Measurements from ENCODE around the gene TMEM53. TPM values are rescaled to one million over a fixed set of nuclear protein-coding genes. Genes with fewer than 3 reads are reported as not detected.

TMEM53 gene
- total RNA-seq, 1 experiment from 2014 or later: 3.3 TPM

- Histone ChIP-seq H3K4me1 (ENCODE audit: insufficient read depth, low read length, poor library complexity, severe bottlenecking) (peaks cover 6% of the 10 kb centered on the region), H3K36me3 (ENCODE audit: insufficient read depth, low read length, poor library complexity, severe bottlenecking) (no peaks in the 10 kb centered on the region), H3K27me3 (replicated peaks; ENCODE audit: insufficient read depth, low read depth, low read length, poor library complexity) (no peaks in the 10 kb centered on the region), H3K27ac (ENCODE audit: low read depth, low read length, poor library complexity, severe bottlenecking) (no peak overlapping the region), H3K9me3 (ENCODE audit: low read depth, low read length, poor library complexity, severe bottlenecking) (no peaks in the 10 kb centered on the region), H3K4me3 (ENCODE audit: low read depth, low read length, poor library complexity, severe bottlenecking) (no peak overlapping the region)
- no TSS peak for BruUV-seq (replicated peaks)
- intact Hi-C loops (cut with micrococcal nuclease; ENCODE audit: unreplicated experiment): loop anchor here (2.0 kb wide), 1 partner anchor 43 kb away; no protein-coding TSS in a partner anchor
- TF ChIP-seq EZH2 (IDR thresholded peaks at IDR 0.05; ENCODE audit: borderline replicate concordance, low read depth, low read length, poor library complexity, severe bottlenecking) (no peak), CTCF (conservative IDR thresholded peaks at IDR 0.05; ENCODE audit: low read depth, low read length) (0 out of 2 replicates have a peak, but pooled peaks have one; percentile 5)
- CTCF ChIA-PET: interaction anchor here (1.0 kb wide), 1 partner anchor 43 kb away, joined by 3 read pairs; no protein-coding TSS in a partner anchor
- POLR2A ChIA-PET (ENCODE audit: low non-redundant PET): no interaction called here
- no peak for DNase-seq (ENCODE audit: low spot score)
Observed at GRCh38 chr1:44609768-44610526, 64.3 kb downstream of the TMEM53 start.

GRCh38 chr1:44609412-44609767, 64.9 kb downstream of the TMEM53 start:
- no TSS peak for BruUV-seq (replicated peaks)
- DNase-seq (ENCODE audit: low spot score): peak; percentile 32
- no peaks in the 10 kb centered on the region for H3K9me3 ChIP-seq (ENCODE audit: low read depth, low read length, poor library complexity, severe bottlenecking)
- ChIA-PET POLR2A (ENCODE audit: low non-redundant PET) (no interaction called here), CTCF (interaction anchor here (1.0 kb wide), 1 partner anchor 44 kb away, joined by 3 read pairs; no protein-coding TSS in a partner anchor)
- peaks cover 8% of the 10 kb centered on the region for H3K4me1 ChIP-seq (ENCODE audit: insufficient read depth, low read length, poor library complexity, severe bottlenecking)
- no peaks in the 10 kb centered on the region for H3K27me3 ChIP-seq (replicated peaks; ENCODE audit: insufficient read depth, low read depth, low read length, poor library complexity)
- H3K4me3 ChIP-seq (ENCODE audit: low read depth, low read length, poor library complexity, severe bottlenecking): no peak overlapping the region
- TF ChIP-seq EZH2 (IDR thresholded peaks at IDR 0.05; ENCODE audit: borderline replicate concordance, low read depth, low read length, poor library complexity, severe bottlenecking) (no peak), CTCF (conservative IDR thresholded peaks at IDR 0.05; ENCODE audit: low read depth, low read length) (peak; percentile 52)
- no peaks in the 10 kb centered on the region for H3K36me3 ChIP-seq (ENCODE audit: insufficient read depth, low read length, poor library complexity, severe bottlenecking)
- intact Hi-C loops (cut with micrococcal nuclease; ENCODE audit: unreplicated experiment): loop anchor here (2.0 kb wide), 1 partner anchor 43 kb away; no protein-coding TSS in a partner anchor
- H3K27ac ChIP-seq (ENCODE audit: low read depth, low read length, poor library complexity, severe bottlenecking): no peak overlapping the region

GRCh38 chr1:44608141-44608540, 66.1 kb downstream of the TMEM53 start:
- no peak overlapping the region for H3K27ac ChIP-seq (ENCODE audit: low read depth, low read length, poor library complexity, severe bottlenecking)

More at GRCh38 chr1:44608141-44608540, 66.1 kb downstream of the TMEM53 start:
- Histone ChIP-seq H3K27me3 (replicated peaks; ENCODE audit: insufficient read depth, low read depth, low read length, poor library complexity) (no peaks in the 10 kb centered on the region), H3K4me1 (ENCODE audit: insufficient read depth, low read length, poor library complexity, severe bottlenecking) (peaks cover 16% of the 10 kb centered on the region), H3K36me3 (ENCODE audit: insufficient read depth, low read length, poor library complexity, severe bottlenecking) (no peaks in the 10 kb centered on the region), H3K4me3 (ENCODE audit: low read depth, low read length, poor library complexity, severe bottlenecking) (no peak overlapping the region), H3K9me3 (ENCODE audit: low read depth, low read length, poor library complexity, severe bottlenecking) (no peaks in the 10 kb centered on the region)
- intact Hi-C loops (cut with micrococcal nuclease; ENCODE audit: unreplicated experiment): loop anchor here (2.0 kb wide), 1 partner anchor 45 kb away; no protein-coding TSS in a partner anchor
- DNase-seq (ENCODE audit: low spot score): no peak
- BruUV-seq (replicated peaks): no TSS peak
- TF ChIP-seq EZH2 (IDR thresholded peaks at IDR 0.05; ENCODE audit: borderline replicate concordance, low read depth, low read length, poor library complexity, severe bottlenecking): no peak
- peak; percentile 51 for TF ChIP-seq CTCF (conservative IDR thresholded peaks at IDR 0.05; ENCODE audit: low read depth, low read length)
- ChIA-PET POLR2A (ENCODE audit: low non-redundant PET) (no interaction called here), CTCF (interaction anchor here (1.2 kb wide), 1 partner anchor 45 kb away, joined by 5 read pairs; no protein-coding TSS in a partner anchor)
